CD14-positive monocyte (primary cell): ENCODE results near the gene COL26A1. TPM values are rescaled to one million over a fixed set of nuclear protein-coding genes. Genes with fewer than 3 reads are reported as not detected.

Source experiments
- DNase-seq, 3 donors: peaks; one replicate each; pipeline ENCODE4 v3.0.0-alpha.2; 2011 to 2022
- H2AFZ ChIP-seq: 2 replicates; pipeline ENCODE4 v1.6.0; 2012; ENCODE audit warnings: mild to moderate bottlenecking, low read depth, low read length, inconsistent platforms; ENCODE audit not compliant: insufficient read depth, poor library complexity, severe bottlenecking
- H3K27ac ChIP-seq, 2 donors: 1 replicate in 1 of 2; 2 replicates in 1 of 2; pipeline ENCODE4 v1.5.1; 2012 to 2013; ENCODE audit warnings: low read length in 2 of 2, control low read depth in 1 of 2, inconsistent platforms in 1 of 2, low read depth in 1 of 2, mild to moderate bottlenecking in 1 of 2
- H3K27me3 ChIP-seq, 2 donors: one replicate each; pipeline versions ENCODE4 v1.6.0 to v1.6.1; 2011 to 2013; ENCODE audit warnings: low read length in 2 of 2; ENCODE audit not compliant: control insufficient read depth in 2 of 2, insufficient read depth in 2 of 2
- H3K36me3 ChIP-seq, 2 donors: replicated peaks in 1 of 2; 1 replicate in 1 of 2; 2 replicates in 1 of 2; pipeline versions ENCODE4 v1.5.1 to v1.6.1; 2012 to 2013; ENCODE audit warnings: low read length in 2 of 2, control low read depth in 1 of 2, inconsistent platforms in 1 of 2, mild to moderate bottlenecking in 1 of 2; ENCODE audit not compliant: insufficient read depth in 2 of 2, control insufficient read depth in 1 of 2
- H3K4me1 ChIP-seq, 2 donors: 1 replicate in 1 of 2; 2 replicates in 1 of 2; pipeline versions ENCODE4 v1.5.1 to v1.6.1; 2012 to 2013; ENCODE audit warnings: low read length in 2 of 2, control low read depth in 1 of 2, inconsistent platforms in 1 of 2, mild to moderate bottlenecking in 1 of 2, moderate library complexity in 1 of 2; ENCODE audit not compliant: insufficient read depth in 2 of 2, control insufficient read depth in 1 of 2
- H3K4me2 ChIP-seq: replicated peaks from 2 replicates; pipeline ENCODE3; 2012; ENCODE audit warnings: low read length, moderate library complexity, mild to moderate bottlenecking; ENCODE audit not compliant: poor library complexity, severe bottlenecking; ENCODE audit errors: extremely low read depth
- H3K4me3 ChIP-seq, 3 experiments: fragments of 200-600 bp in 1 of 3; sonication (generic) in 1 of 3; replicated peaks in 1 of 3; 1 replicate in 2 of 3; 2 replicates in 1 of 3; pipeline ENCODE4 v1.5.1; 2011 to 2013; ENCODE audit warnings: low read length in 3 of 3, mild to moderate bottlenecking in 3 of 3, control low read depth in 2 of 3, low read depth in 2 of 3, inconsistent platforms in 1 of 3, moderate library complexity in 1 of 3
- H3K79me2 ChIP-seq: 2 replicates; pipeline ENCODE4 v1.6.0; 2012; ENCODE audit warnings: mild to moderate bottlenecking, control low read depth, inconsistent platforms, low read length, moderate library complexity; ENCODE audit not compliant: insufficient read depth
- H3K9ac ChIP-seq: 2 replicates; pipeline ENCODE4 v1.6.0; 2017; ENCODE audit warnings: low read length, mild to moderate bottlenecking; ENCODE audit not compliant: insufficient read depth, poor library complexity, severe bottlenecking
- H3K9me3 ChIP-seq, 2 donors: replicated peaks in 1 of 2; 1 replicate in 1 of 2; 2 replicates in 1 of 2; pipeline versions ENCODE4 v1.5.1 to v1.6.1; 2012 to 2013; ENCODE audit warnings: low read length in 2 of 2, control low read depth in 1 of 2; ENCODE audit not compliant: control insufficient read depth in 1 of 2, insufficient read depth in 1 of 2
- H4K20me1 ChIP-seq: 2 replicates; pipeline ENCODE4 v1.6.0; 2012; ENCODE audit warnings: mild to moderate bottlenecking, low read length, control low read depth, moderate library complexity; ENCODE audit not compliant: insufficient read depth
- H3K27ac Mint-ChIP-seq, 7 donors: one replicate each; pipeline ENCODE4 v1.8.0; 2020; ENCODE audit warnings: mild to moderate bottlenecking in 7 of 7, mixed read lengths in 7 of 7, moderate library complexity in 6 of 7, inconsistent platforms in 2 of 7
- H3K27me3 Mint-ChIP-seq, 3 donors: one replicate each; pipeline ENCODE4 v1.8.0; 2021 to 2022; ENCODE audit warnings: low read depth in 3 of 3, mild to moderate bottlenecking in 3 of 3, mixed read lengths in 3 of 3, moderate library complexity in 3 of 3, inconsistent platforms in 1 of 3
- H3K36me3 Mint-ChIP-seq, 2 donors: one replicate each; pipeline ENCODE4 v1.8.0; 2020; ENCODE audit warnings: mixed read lengths in 2 of 2, inconsistent platforms in 1 of 2, mild to moderate bottlenecking in 1 of 2
- H3K4me1 Mint-ChIP-seq: one replicate; pipeline ENCODE4 v1.8.0; 2020; ENCODE audit warnings: mild to moderate bottlenecking, mixed read lengths
- H3K4me3 Mint-ChIP-seq, 2 donors: one replicate each; pipeline ENCODE4 v1.8.0; 2020; ENCODE audit warnings: mild to moderate bottlenecking in 2 of 2, mixed read lengths in 2 of 2, moderate library complexity in 1 of 2
- H3K9me3 Mint-ChIP-seq, 7 donors: one replicate each; pipeline ENCODE4 v1.8.0; 2020 to 2022; ENCODE audit warnings: mixed read lengths in 7 of 7, mild to moderate bottlenecking in 6 of 7, moderate library complexity in 6 of 7, inconsistent platforms in 2 of 7
- WGBS: methylation state at CpG from one replicate; pipeline ENCODE4 v1.1.5; 2013; ENCODE audit warnings: missing lambda C conversion rate; ENCODE audit not compliant: insufficient coverage; 5-methylcytosine and 5-hydroxymethylcytosine counted together
- intact Hi-C, 2 donors: fragments of 100-400 bp; cut with micrococcal nuclease; formaldehyde crosslinking; loops; one replicate each; pipeline versions ENCODE4 v1.15.0 to v1.15.1; 2023
- polyA plus RNA-seq, 3 donors: library from polyadenylated mRNA; depleted of rRNA in 1 of 3; unstranded in 2 of 3; stranded (reverse) in 1 of 3; fragments of 300-500 nt in 2 of 3; fragments of >200 nt in 1 of 3; fragmentation: Illumina TruSeq in 2 of 3; gene quantifications; 1 replicate in 2 of 3; 2 replicates in 1 of 3; pipeline ENCODE4 v1.2.3, GENCODE V29; 2012 to 2021
- TF ChIP-seq, protein P1 (sequence below): fragments of 200-600 bp; IDR thresholded peaks from one replicate; pipeline ENCODE4 v1.8.0; 2022; ENCODE audit warnings: antibody characterized with exemption, mild to moderate bottlenecking

The COL26A1 gene
- polyA plus RNA-seq, 3 donors: not detected

DNA sequence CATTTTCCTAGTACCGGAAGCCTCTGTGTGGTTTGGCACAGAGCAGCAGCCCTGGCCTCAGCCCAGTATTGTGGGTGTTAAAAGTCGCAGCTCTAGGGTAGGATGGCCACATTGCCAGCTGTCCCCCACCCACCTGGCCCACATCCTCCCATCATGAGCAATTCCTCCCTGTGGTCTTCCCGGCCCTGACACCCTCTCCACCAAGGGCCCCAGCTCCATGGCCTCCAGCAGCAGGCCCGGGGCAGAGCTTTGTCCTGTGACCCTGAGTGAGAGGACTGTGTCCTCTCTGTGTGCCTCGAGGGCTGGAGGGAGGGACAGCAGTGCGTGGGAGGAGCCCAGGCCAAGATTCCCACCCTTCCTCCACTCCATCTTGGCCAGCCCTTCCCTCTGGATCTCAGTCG, 172.7 kb downstream of the COL26A1 start:
- no peak overlapping the region for H3K4me2 ChIP-seq
- H3K27me3 Mint-ChIP-seq: peaks cover 0 to 13% (median 7%) of the 10 kb centered on the region in 3 donors
- H3K9me3 ChIP-seq: no peaks in the 10 kb centered on the region

DNA sequence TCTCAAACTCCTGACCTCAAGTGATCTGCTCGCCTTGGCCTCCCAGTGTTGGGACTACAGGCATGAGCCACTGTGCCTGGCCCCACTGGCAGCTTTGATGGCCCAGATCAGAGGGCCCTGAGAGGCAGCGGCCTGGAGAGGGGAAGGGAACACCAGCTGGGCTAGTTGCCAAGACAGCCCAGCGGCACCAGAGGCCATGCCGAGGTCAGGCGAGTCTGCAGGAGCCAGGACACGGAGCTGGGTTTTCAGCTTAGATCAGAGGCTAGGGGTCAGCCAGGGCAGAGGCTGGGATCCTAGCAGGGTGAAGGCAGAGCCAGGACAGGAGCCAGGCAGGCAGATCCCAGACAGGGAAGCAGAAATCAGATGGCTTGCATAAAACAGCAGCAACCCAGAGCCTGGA, 173.6 kb downstream of the COL26A1 start:
- no peaks in the 10 kb centered on the region for H3K36me3 ChIP-seq
- H3K27ac Mint-ChIP-seq: no peak overlapping the region
- H3K9me3 Mint-ChIP-seq: peaks cover 0 to 2% (median 0%) of the 10 kb centered on the region in 7 donors
- no peak overlapping the region for H3K4me3 ChIP-seq
- 70% methylated on average over 6 of the region's 6 CpGs for WGBS
- TF ChIP-seq, protein P1, sequence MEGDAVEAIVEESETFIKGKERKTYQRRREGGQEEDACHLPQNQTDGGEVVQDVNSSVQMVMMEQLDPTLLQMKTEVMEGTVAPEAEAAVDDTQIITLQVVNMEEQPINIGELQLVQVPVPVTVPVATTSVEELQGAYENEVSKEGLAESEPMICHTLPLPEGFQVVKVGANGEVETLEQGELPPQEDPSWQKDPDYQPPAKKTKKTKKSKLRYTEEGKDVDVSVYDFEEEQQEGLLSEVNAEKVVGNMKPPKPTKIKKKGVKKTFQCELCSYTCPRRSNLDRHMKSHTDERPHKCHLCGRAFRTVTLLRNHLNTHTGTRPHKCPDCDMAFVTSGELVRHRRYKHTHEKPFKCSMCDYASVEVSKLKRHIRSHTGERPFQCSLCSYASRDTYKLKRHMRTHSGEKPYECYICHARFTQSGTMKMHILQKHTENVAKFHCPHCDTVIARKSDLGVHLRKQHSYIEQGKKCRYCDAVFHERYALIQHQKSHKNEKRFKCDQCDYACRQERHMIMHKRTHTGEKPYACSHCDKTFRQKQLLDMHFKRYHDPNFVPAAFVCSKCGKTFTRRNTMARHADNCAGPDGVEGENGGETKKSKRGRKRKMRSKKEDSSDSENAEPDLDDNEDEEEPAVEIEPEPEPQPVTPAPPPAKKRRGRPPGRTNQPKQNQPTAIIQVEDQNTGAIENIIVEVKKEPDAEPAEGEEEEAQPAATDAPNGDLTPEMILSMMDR: no peak
- no peaks in the 10 kb centered on the region for H3K4me1 ChIP-seq
- H3K27ac ChIP-seq: no peak overlapping the region
- no peaks in the 10 kb centered on the region for H4K20me1 ChIP-seq
- no peaks in the 10 kb centered on the region for H3K79me2 ChIP-seq
- intact Hi-C loops: no loop called here
- no peak overlapping the region for H3K9ac ChIP-seq
- no peaks in the 10 kb centered on the region for H3K36me3 Mint-ChIP-seq
- peaks cover 0 to 11% (median 7%) of the 10 kb centered on the region in 3 donors for H3K27me3 Mint-ChIP-seq
- no peak for DNase-seq
- H3K27me3 ChIP-seq: no peaks in the 10 kb centered on the region
- H3K4me2 ChIP-seq: no peak overlapping the region
- no peak overlapping the region for H3K4me3 Mint-ChIP-seq
- H2AFZ ChIP-seq: no peak overlapping the region
- no peaks in the 10 kb centered on the region for H3K4me1 Mint-ChIP-seq
- no peaks in the 10 kb centered on the region for H3K9me3 ChIP-seq

More for the DNA sequence above, 172.7 kb downstream of the COL26A1 start:
- no peaks in the 10 kb centered on the region for H3K4me1 ChIP-seq
- no peaks in the 10 kb centered on the region for H3K27me3 ChIP-seq
- H2AFZ ChIP-seq: no peak overlapping the region
- no peaks in the 10 kb centered on the region for H3K4me1 Mint-ChIP-seq
- DNase-seq: no peak
- TF ChIP-seq, protein P1: no peak
- no peaks in the 10 kb centered on the region for H3K36me3 ChIP-seq
- H3K9ac ChIP-seq: no peak overlapping the region
- intact Hi-C loops: no loop called here
- no peaks in the 10 kb centered on the region for H3K36me3 Mint-ChIP-seq
- no peaks in the 10 kb centered on the region for H4K20me1 ChIP-seq
- no peaks in the 10 kb centered on the region for H3K79me2 ChIP-seq
- no peak overlapping the region for H3K27ac Mint-ChIP-seq
- no peak overlapping the region for H3K4me3 Mint-ChIP-seq
- H3K4me3 ChIP-seq: no peak overlapping the region
- WGBS: 17% methylated on average over 1 of the region's 7 CpGs
- no peak overlapping the region for H3K27ac ChIP-seq
- peaks cover 0 to 2% (median 0%) of the 10 kb centered on the region in 7 donors for H3K9me3 Mint-ChIP-seq
